SK-N-SH (cell line): ENCODE data around the gene B3GALNT2. TPM values are rescaled to one million over a fixed set of nuclear protein-coding genes. Genes with fewer than 3 reads are reported as not detected.

ENCODE experiments used
- CTCF ChIA-PET: fragments of 300-600, 350-600 bp; formaldehyde crosslinking; extraction: SDS; loops from one replicate; lab custom pipeline; 2021; lab: Yijun Ruan, JAX
- POLR2A ChIA-PET: fragments of 350-600 bp; sonication (Branson Sonifier 250); formaldehyde crosslinking; extraction: SDS; loops from one replicate; lab custom pipeline; 2020; ENCODE audit warnings: antibody characterized with exemption, inconsistent platforms; lab: Yijun Ruan, JAX
- DNase-seq: peaks from one replicate; pipeline ENCODE4 v3.0.0; 2012
- H2AFZ ChIP-seq: fragments of 200-600 bp; sonication (generic); 2 replicates; pipeline ENCODE4 v1.8.1; 2016; ENCODE audit warnings: antibody characterized with exemption, mild to moderate bottlenecking, low read depth
- H3F3A ChIP-seq: fragments of 200-600 bp; sonication (generic); replicated peaks from 2 replicates; pipeline ENCODE3; 2016; ENCODE audit warnings: antibody characterized with exemption, mild to moderate bottlenecking; ENCODE audit not compliant: insufficient read depth
- H3K27ac ChIP-seq, 2 experiments: fragments of 200-500 bp in 1 of 2; fragments of 200-600 bp in 1 of 2; sonication (Bioruptor generic) in 1 of 2; sonication (generic), shearing (Covaris generic) in 1 of 2; 2 replicates each; pipeline versions ENCODE4 v1.5.1 to v1.6.1; 2014 to 2016; ENCODE audit warnings: low read depth in 2 of 2, inconsistent platforms in 1 of 2, low read length in 1 of 2, mild to moderate bottlenecking in 1 of 2, mixed read lengths in 1 of 2
- H3K27me3 ChIP-seq: fragments of 200-600 bp; sonication (generic), shearing (Covaris generic); 2 replicates; pipeline ENCODE4 v1.6.1; 2016; ENCODE audit warnings: mixed run types; ENCODE audit not compliant: insufficient read depth
- H3K36me3 ChIP-seq, 2 experiments: fragments of 200-500 bp in 1 of 2; fragments of 200-600 bp in 1 of 2; sonication (Bioruptor generic) in 1 of 2; sonication (generic) in 1 of 2; replicated peaks in 1 of 2; 2 replicates each; pipeline versions ENCODE3 to v1.5.1; 2014 to 2016; ENCODE audit warnings: low read length in 1 of 2, mild to moderate bottlenecking in 1 of 2; ENCODE audit not compliant: insufficient read depth in 2 of 2, control insufficient read depth in 1 of 2
- H3K4me1 ChIP-seq, 2 experiments: fragments of 200-500 bp in 1 of 2; fragments of 200-600 bp in 1 of 2; sonication (Bioruptor generic) in 1 of 2; sonication (generic), shearing (Covaris generic) in 1 of 2; 2 replicates each; pipeline versions ENCODE4 v1.5.1 to v1.6.1; 2014 to 2016; ENCODE audit warnings: low read depth in 1 of 2, low read length in 1 of 2, mixed run types in 1 of 2; ENCODE audit not compliant: insufficient read depth in 2 of 2, control insufficient read depth in 1 of 2
- H3K4me2 ChIP-seq: fragments of 200-600 bp; sonication (generic), shearing (Covaris generic); 2 replicates; pipeline ENCODE4 v1.6.1; 2017; ENCODE audit warnings: mixed run types
- H3K4me3 ChIP-seq, 2 experiments: fragments of 200-500 bp in 1 of 2; fragments of 200-600 bp in 1 of 2; sonication (Bioruptor generic) in 1 of 2; sonication (generic), shearing (Covaris generic) in 1 of 2; 2 replicates each; pipeline versions ENCODE4 v1.5.1 to v1.8.1; 2014 to 2016; ENCODE audit warnings: low read depth in 2 of 2, inconsistent platforms in 1 of 2, low read length in 1 of 2, mild to moderate bottlenecking in 1 of 2, mixed read lengths in 1 of 2, moderate library complexity in 1 of 2
- H3K79me2 ChIP-seq: fragments of 200-600 bp; sonication (generic); 2 replicates; pipeline ENCODE4 v1.8.1; 2017; ENCODE audit warnings: mild to moderate bottlenecking; ENCODE audit not compliant: insufficient read depth
- H3K9ac ChIP-seq: fragments of 200-600 bp; sonication (generic); 2 replicates; pipeline ENCODE4 v1.6.1; 2017; ENCODE audit warnings: mixed run types
- H3K9me2 ChIP-seq: fragments of 200-600 bp; sonication (generic); 2 replicates; pipeline ENCODE4 v1.6.1; 2017; ENCODE audit warnings: mixed run types
- H3K9me3 ChIP-seq: fragments of 200-600 bp; sonication (generic); 2 replicates; pipeline ENCODE4 v1.6.1; 2017; ENCODE audit warnings: mixed run types, mild to moderate bottlenecking, moderate library complexity
- H4K20me1 ChIP-seq: fragments of 200-600 bp; sonication (generic); 2 replicates; pipeline ENCODE4 v1.6.1; 2017; ENCODE audit warnings: mild to moderate bottlenecking, mixed run types; ENCODE audit not compliant: insufficient read depth
- CHD2 ChIP-seq: fragments of 150-350 bp; IDR thresholded peaks from 2 replicates; pipeline ENCODE4 v1.6.1; 2018; ENCODE audit warnings: low read length; ENCODE audit not compliant: partially characterized antibody
- ELF1 ChIP-seq: IDR thresholded peaks from 2 replicates; pipeline ENCODE4 v1.4.0; 2012
- EZH2phosphoT487 ChIP-seq: fragments of 200-600 bp; sonication (generic); IDR thresholded peaks from 2 replicates; pipeline ENCODE4 v1.6.1; 2017; ENCODE audit warnings: low read depth, mixed run types, mild to moderate bottlenecking, antibody characterized with exemption, moderate library complexity, borderline replicate concordance
- FOXJ3 ChIP-seq: sonication (generic); formaldehyde crosslinking; IDR thresholded peaks from 2 replicates; pipeline ENCODE4 v1.5.1; 2020; ENCODE audit warnings: mild to moderate bottlenecking, missing genetic modification reagents
- GATA2 ChIP-seq: sonication (generic); formaldehyde crosslinking; IDR thresholded peaks from 2 replicates; pipeline ENCODE4 v1.5.0; 2020; ENCODE audit warnings: mild to moderate bottlenecking, missing genetic modification reagents
- JUND ChIP-seq: IDR thresholded peaks from 2 replicates; pipeline ENCODE4 v1.4.0; 2012
- MEF2A ChIP-seq: IDR thresholded peaks from 2 replicates; pipeline ENCODE4 v1.4.0; 2012; ENCODE audit warnings: low read depth, borderline replicate concordance
- NFIC ChIP-seq: IDR thresholded peaks from 2 replicates; pipeline ENCODE4 v1.4.0; 2012; ENCODE audit warnings: borderline replicate concordance
- NRF1 ChIP-seq: IDR thresholded peaks from 2 replicates; pipeline ENCODE4 v1.6.1; 2012; ENCODE audit warnings: low read depth, mild to moderate bottlenecking, low read length
- POLR2AphosphoS5 ChIP-seq: IDR thresholded peaks from 2 replicates; pipeline ENCODE4 v1.6.1; 2012; ENCODE audit warnings: low read depth, low read length
- RXRA ChIP-seq: IDR thresholded peaks from 2 replicates; pipeline ENCODE4 v1.4.0; 2012; ENCODE audit warnings: low read depth, mild to moderate bottlenecking, borderline replicate concordance
- TAF1 ChIP-seq: IDR thresholded peaks from 2 replicates; pipeline ENCODE4 v1.6.1; 2012; ENCODE audit warnings: low read depth, mild to moderate bottlenecking, low read length, moderate library complexity, borderline replicate concordance
- TCF12 ChIP-seq: IDR thresholded peaks from 2 replicates; pipeline ENCODE4 v1.4.0; 2012
- YY1 ChIP-seq: IDR thresholded peaks from 2 replicates; pipeline ENCODE4 v1.4.0; 2012; ENCODE audit warnings: low read depth, mild to moderate bottlenecking
- WGBS: methylation state at CpG from one replicate; pipeline ENCODE4 v1.1.6; 2017; ENCODE audit warnings: low lambda C conversion rate; 5-methylcytosine and 5-hydroxymethylcytosine counted together
- polyA plus RNA-seq, 3 experiments: library from polyadenylated mRNA; depleted of rRNA; stranded (reverse); fragments of >200 nt; gene quantifications; 2 replicates each; pipeline ENCODE4 v1.2.3, GENCODE V29; 2012
- TF ChIP-seq, protein P1 (sequence below): IDR thresholded peaks from 2 replicates; pipeline ENCODE4 v1.6.1; 2012; ENCODE audit warnings: mild to moderate bottlenecking, low read depth, low read length, moderate library complexity
- TF ChIP-seq, protein P2 (sequence below): IDR thresholded peaks from 2 replicates; pipeline ENCODE4; 2012
- TF ChIP-seq, protein P3 (sequence below): IDR thresholded peaks from 2 replicates; pipeline ENCODE4 v1.4.0; 2012; ENCODE audit warnings: low read depth
- TF ChIP-seq, protein P4 (sequence below): fragments of 200-600 bp; sonication (generic); IDR thresholded peaks from 2 replicates; pipeline ENCODE4 v1.6.1; 2017; ENCODE audit warnings: antibody characterized with exemption, mild to moderate bottlenecking, moderate library complexity
- TF ChIP-seq, protein P5 (sequence below): IDR thresholded peaks from 2 replicates; pipeline ENCODE4 v1.4.0; 2012; ENCODE audit warnings: low read depth, borderline replicate concordance

The B3GALNT2 gene
- polyA plus RNA-seq, 1 of the 3 experiments (the other 2 are of a cell fraction), result 15.5 TPM

DNA sequence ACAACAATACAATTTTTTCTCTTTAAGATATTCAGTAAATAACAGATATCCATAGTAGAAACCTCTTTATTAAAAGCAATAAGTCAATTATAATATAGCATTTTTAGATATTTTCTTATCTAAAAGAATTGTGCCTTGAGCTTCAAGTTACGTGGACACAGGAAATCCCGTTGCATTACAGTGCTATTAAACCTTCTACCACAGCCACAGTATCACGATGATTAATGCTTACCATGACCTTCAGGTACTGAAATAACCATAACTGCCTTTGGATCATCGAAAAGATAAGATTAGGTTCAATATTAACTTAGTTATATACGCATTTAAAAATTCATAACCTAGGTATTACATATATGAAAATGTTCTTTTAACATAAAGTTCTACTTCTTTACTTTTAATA lies 17.9 kb downstream of the B3GALNT2 start:
- H4K20me1 ChIP-seq, result no peaks in the 10 kb centered on the region
- H3F3A ChIP-seq, result no peaks in the 10 kb centered on the region
- no peak overlapping the region for H3K4me2 ChIP-seq
- no peak overlapping the region for H3K9ac ChIP-seq
- no peak overlapping the region for H2AFZ ChIP-seq
- H3K27ac ChIP-seq, result no peak overlapping the region
- ChIA-PET CTCF (interaction anchor here (1.1 to 1.9 kb wide), 2 partner anchors 14 to 18 kb away, joined by 4 to 6 read pairs; partner anchors contain the start of gene B3GALNT2), POLR2A (no interaction called here)
- no peak overlapping the region for H3K4me3 ChIP-seq
- DNase-seq, result no peak
- TF ChIP-seq, protein P1, sequence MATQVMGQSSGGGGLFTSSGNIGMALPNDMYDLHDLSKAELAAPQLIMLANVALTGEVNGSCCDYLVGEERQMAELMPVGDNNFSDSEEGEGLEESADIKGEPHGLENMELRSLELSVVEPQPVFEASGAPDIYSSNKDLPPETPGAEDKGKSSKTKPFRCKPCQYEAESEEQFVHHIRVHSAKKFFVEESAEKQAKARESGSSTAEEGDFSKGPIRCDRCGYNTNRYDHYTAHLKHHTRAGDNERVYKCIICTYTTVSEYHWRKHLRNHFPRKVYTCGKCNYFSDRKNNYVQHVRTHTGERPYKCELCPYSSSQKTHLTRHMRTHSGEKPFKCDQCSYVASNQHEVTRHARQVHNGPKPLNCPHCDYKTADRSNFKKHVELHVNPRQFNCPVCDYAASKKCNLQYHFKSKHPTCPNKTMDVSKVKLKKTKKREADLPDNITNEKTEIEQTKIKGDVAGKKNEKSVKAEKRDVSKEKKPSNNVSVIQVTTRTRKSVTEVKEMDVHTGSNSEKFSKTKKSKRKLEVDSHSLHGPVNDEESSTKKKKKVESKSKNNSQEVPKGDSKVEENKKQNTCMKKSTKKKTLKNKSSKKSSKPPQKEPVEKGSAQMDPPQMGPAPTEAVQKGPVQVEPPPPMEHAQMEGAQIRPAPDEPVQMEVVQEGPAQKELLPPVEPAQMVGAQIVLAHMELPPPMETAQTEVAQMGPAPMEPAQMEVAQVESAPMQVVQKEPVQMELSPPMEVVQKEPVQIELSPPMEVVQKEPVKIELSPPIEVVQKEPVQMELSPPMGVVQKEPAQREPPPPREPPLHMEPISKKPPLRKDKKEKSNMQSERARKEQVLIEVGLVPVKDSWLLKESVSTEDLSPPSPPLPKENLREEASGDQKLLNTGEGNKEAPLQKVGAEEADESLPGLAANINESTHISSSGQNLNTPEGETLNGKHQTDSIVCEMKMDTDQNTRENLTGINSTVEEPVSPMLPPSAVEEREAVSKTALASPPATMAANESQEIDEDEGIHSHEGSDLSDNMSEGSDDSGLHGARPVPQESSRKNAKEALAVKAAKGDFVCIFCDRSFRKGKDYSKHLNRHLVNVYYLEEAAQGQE, result no peak
- no peak for TF ChIP-seq NRF1
- TF ChIP-seq CHD2, result no peak
- no peak for TF ChIP-seq POLR2AphosphoS5
- TF ChIP-seq MEF2A, result no peak
- TF ChIP-seq, protein P2, sequence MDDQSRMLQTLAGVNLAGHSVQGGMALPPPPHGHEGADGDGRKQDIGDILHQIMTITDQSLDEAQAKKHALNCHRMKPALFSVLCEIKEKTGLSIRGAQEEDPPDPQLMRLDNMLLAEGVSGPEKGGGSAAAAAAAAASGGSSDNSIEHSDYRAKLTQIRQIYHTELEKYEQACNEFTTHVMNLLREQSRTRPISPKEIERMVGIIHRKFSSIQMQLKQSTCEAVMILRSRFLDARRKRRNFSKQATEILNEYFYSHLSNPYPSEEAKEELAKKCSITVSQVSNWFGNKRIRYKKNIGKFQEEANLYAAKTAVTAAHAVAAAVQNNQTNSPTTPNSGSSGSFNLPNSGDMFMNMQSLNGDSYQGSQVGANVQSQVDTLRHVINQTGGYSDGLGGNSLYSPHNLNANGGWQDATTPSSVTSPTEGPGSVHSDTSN, result no peak
- TF ChIP-seq, protein P3, sequence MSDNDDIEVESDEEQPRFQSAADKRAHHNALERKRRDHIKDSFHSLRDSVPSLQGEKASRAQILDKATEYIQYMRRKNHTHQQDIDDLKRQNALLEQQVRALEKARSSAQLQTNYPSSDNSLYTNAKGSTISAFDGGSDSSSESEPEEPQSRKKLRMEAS, result no peak
- H3K4me1 ChIP-seq, result no peaks in the 10 kb centered on the region
- H3K79me2 ChIP-seq, result no peaks in the 10 kb centered on the region; the same call in 1 of the 2 replicates
- H3K9me3 ChIP-seq, result no peaks in the 10 kb centered on the region
- 63% methylated on average over 5 of the region's 5 CpGs for WGBS
- peaks cover 52 to 59% of the 10 kb centered on the region in 2 experiments for H3K36me3 ChIP-seq
- H3K9me2 ChIP-seq, result no peaks in the 10 kb centered on the region
- no peaks in the 10 kb centered on the region for H3K27me3 ChIP-seq

DNA sequence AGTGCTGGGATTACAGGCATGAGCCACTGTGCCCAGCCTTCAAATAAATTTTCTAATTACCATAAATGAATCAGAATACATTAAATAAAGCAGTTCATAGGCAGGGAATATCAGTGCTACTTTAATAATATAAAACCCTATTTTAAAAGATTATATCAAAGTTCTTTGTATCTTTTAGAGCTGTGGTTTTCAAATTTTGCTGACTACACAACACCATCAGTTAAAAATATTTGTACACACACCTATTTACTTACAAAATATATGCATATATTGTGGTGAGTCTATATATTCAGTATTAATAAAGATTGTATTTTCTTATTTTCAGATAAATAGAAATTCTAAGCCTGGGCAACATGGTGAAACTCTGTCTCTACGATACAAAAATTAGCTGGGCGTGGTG lies 18.7 kb downstream of the B3GALNT2 start:
- Histone ChIP-seq H3K9ac (no peak overlapping the region), H3K4me3 (no peak overlapping the region), H4K20me1 (no peaks in the 10 kb centered on the region), H3K36me3 (peaks cover 45 to 57% of the 10 kb centered on the region in 2 experiments), H3K9me3 (no peaks in the 10 kb centered on the region), H3K4me2 (no peak overlapping the region), H3K79me2 (no peaks in the 10 kb centered on the region; the same call in 1 of the 2 replicates), H3K4me1 (no peaks in the 10 kb centered on the region), H3K9me2 (no peaks in the 10 kb centered on the region), H2AFZ (no peak overlapping the region), H3F3A (no peaks in the 10 kb centered on the region), H3K27ac (no peak overlapping the region), H3K27me3 (no peaks in the 10 kb centered on the region)
- ChIA-PET CTCF (interaction anchor here (1.1 kb wide), 1 partner anchor 13 kb away, joined by 4 read pairs; no protein-coding TSS in a partner anchor), POLR2A (no interaction called here)
- 100% methylated on average over 2 of the region's 2 CpGs for WGBS
- DNase-seq, result no peak
- TF ChIP-seq TCF12 (no peak), GATA2 (no peak), RXRA (no peak), FOXJ3 (no peak), CHD2 (no peak), TAF1 (no peak), NFIC (no peak), ELF1 (no peak), EZH2phosphoT487 (no peak), YY1 (no peak), JUND (no peak)
- TF ChIP-seq, protein P2, result no peak
- TF ChIP-seq, protein P4, sequence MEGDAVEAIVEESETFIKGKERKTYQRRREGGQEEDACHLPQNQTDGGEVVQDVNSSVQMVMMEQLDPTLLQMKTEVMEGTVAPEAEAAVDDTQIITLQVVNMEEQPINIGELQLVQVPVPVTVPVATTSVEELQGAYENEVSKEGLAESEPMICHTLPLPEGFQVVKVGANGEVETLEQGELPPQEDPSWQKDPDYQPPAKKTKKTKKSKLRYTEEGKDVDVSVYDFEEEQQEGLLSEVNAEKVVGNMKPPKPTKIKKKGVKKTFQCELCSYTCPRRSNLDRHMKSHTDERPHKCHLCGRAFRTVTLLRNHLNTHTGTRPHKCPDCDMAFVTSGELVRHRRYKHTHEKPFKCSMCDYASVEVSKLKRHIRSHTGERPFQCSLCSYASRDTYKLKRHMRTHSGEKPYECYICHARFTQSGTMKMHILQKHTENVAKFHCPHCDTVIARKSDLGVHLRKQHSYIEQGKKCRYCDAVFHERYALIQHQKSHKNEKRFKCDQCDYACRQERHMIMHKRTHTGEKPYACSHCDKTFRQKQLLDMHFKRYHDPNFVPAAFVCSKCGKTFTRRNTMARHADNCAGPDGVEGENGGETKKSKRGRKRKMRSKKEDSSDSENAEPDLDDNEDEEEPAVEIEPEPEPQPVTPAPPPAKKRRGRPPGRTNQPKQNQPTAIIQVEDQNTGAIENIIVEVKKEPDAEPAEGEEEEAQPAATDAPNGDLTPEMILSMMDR, result no peak
- TF ChIP-seq, protein P5, sequence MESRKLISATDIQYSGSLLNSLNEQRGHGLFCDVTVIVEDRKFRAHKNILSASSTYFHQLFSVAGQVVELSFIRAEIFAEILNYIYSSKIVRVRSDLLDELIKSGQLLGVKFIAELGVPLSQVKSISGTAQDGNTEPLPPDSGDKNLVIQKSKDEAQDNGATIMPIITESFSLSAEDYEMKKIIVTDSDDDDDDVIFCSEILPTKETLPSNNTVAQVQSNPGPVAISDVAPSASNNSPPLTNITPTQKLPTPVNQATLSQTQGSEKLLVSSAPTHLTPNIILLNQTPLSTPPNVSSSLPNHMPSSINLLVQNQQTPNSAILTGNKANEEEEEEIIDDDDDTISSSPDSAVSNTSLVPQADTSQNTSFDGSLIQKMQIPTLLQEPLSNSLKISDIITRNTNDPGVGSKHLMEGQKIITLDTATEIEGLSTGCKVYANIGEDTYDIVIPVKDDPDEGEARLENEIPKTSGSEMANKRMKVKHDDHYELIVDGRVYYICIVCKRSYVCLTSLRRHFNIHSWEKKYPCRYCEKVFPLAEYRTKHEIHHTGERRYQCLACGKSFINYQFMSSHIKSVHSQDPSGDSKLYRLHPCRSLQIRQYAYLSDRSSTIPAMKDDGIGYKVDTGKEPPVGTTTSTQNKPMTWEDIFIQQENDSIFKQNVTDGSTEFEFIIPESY, result no peak
